ENCODE measurements around the gene SYTL3.

Gene SYTL3

DNA sequence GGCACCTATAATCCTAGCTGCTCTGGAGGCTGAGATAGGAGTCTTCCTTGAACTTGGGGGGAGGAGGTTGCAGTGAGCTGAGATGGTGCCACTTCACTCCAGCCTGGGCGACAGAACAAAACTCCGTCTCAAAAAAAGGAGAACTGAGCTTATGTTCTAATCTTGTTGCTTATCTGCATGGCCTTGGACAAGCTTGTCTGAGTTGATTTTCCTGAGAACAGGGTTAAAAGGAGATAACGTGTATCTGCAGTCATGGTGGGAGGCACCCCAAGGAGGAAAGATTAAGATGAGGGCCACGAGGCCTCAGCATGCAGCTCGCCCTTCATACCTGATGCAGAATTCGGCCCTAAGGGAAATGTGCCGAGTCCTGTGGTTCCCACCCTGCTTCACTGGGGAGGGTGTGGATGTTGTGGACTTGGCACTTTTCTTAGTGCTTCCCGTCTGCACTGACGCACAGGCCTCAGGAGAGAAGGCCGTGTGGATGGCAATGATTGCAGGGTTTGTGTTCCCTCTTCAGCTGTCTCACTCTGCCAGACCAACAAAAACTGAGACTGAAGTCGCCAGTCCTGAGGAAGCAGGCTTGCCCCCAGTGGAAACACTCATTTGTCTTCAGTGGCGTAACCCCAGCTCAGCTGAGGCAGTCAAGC, 113.1 kb downstream of the SYTL3 start:
- H3K27ac ChIP-seq (ENCODE audit: low read depth, low read length, poor library complexity, severe bottlenecking): peak overlapping the region; percentile 4
- H3K36me3 ChIP-seq (ENCODE audit: insufficient read depth, low read length): peaks cover 40% of the 10 kb centered on the region

DNA sequence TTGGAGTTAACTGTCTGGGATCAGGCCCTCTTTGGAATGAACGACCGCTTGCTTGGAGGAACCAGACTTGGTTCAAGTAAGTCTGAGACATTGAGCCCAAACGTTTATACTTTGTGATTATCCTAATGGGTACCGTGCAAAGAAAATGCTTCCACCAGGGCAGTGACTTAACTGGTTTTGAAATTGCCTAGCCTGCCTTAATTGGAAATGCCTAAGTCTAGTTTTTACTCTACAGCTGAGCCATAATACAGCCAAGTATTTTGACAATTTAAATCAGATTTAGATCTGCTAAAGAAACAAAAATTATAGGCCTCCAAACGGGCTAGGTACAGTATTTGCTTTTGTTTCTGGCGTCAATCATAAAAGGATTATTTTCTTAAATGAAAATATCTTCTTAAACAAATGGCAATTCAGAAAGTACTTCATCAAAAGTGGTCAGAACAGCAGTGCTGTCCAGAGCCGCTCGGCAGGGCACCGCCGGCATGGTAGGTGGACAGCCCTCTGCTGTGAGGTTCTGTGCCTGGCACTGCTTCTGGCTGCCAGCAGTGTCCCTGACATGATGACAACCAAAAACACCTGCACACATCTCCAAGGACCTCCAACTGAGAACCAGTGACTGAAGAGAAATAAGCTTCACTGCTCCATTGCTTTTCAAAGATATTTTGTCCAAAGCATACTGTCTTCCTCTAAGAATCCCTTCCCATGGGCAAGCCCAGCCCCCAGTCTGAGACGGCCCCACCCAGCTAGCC, 113.8 kb downstream of the SYTL3 start:
- peaks cover 11% of the 10 kb centered on the region; the same call in 1 of the 2 replicates for H3F3A ChIP-seq (ENCODE audit: insufficient read depth, low read length)
- no peaks in the 10 kb centered on the region for H3K79me2 ChIP-seq (ENCODE audit: insufficient read depth, low read length)
- H3K4me3 ChIP-seq (ENCODE audit: low read depth, low read length, poor library complexity, severe bottlenecking): no peak overlapping the region
- H3K9me3 ChIP-seq (ENCODE audit: low read length): no peaks in the 10 kb centered on the region
- no peaks in the 10 kb centered on the region for H4K20me1 ChIP-seq (ENCODE audit: insufficient read depth, low read length)
- H3K27ac ChIP-seq (ENCODE audit: low read depth, low read length, poor library complexity, severe bottlenecking): peak overlapping the region; percentile 16
- TF ChIP-seq EZH2 (IDR thresholded peaks at IDR 0.05; ENCODE audit: borderline replicate concordance, low read length): no peak
- TF ChIP-seq CTCF (IDR thresholded peaks at IDR 0.05; ENCODE audit: low read length): no peak
- no peak overlapping the region for H3K4me2 ChIP-seq (ENCODE audit: low read length)
- peaks cover 18% of the 10 kb centered on the region for H3K4me1 ChIP-seq (ENCODE audit: insufficient read depth, low read length, severe bottlenecking)
- H3K27me3 ChIP-seq (ENCODE audit: insufficient read depth, low read length): no peaks in the 10 kb centered on the region
- no peak overlapping the region for H2AFZ ChIP-seq (ENCODE audit: low read length)
- H3K9me2 ChIP-seq (ENCODE audit: low read depth, low read length): no peaks in the 10 kb centered on the region
- no peak overlapping the region for H3K9ac ChIP-seq (ENCODE audit: low read length)
- peaks cover 47% of the 10 kb centered on the region for H3K36me3 ChIP-seq (ENCODE audit: insufficient read depth, low read length)

More for the DNA sequence above, 113.1 kb downstream of the SYTL3 start:
- H3K79me2 ChIP-seq (ENCODE audit: insufficient read depth, low read length): no peaks in the 10 kb centered on the region
- no peaks in the 10 kb centered on the region for H3K9me3 ChIP-seq (ENCODE audit: low read length)
- no peak overlapping the region for H3K9ac ChIP-seq (ENCODE audit: low read length)
- peaks cover 18% of the 10 kb centered on the region for H3K4me1 ChIP-seq (ENCODE audit: insufficient read depth, low read length, severe bottlenecking)
- H3K9me2 ChIP-seq (ENCODE audit: low read depth, low read length): no peaks in the 10 kb centered on the region
- TF ChIP-seq EZH2 (IDR thresholded peaks at IDR 0.05; ENCODE audit: borderline replicate concordance, low read length): no peak
- no peak for TF ChIP-seq CTCF (IDR thresholded peaks at IDR 0.05; ENCODE audit: low read length)
- no peak overlapping the region for H3K4me3 ChIP-seq (ENCODE audit: low read depth, low read length, poor library complexity, severe bottlenecking)
- H3F3A ChIP-seq (ENCODE audit: insufficient read depth, low read length): peaks cover 11% of the 10 kb centered on the region; the same call in 1 of the 2 replicates
- no peaks in the 10 kb centered on the region for H3K27me3 ChIP-seq (ENCODE audit: insufficient read depth, low read length)
- H3K4me2 ChIP-seq (ENCODE audit: low read length): no peak overlapping the region
- H4K20me1 ChIP-seq (ENCODE audit: insufficient read depth, low read length): no peaks in the 10 kb centered on the region
- H2AFZ ChIP-seq (ENCODE audit: low read length): no peak overlapping the region

DNA sequence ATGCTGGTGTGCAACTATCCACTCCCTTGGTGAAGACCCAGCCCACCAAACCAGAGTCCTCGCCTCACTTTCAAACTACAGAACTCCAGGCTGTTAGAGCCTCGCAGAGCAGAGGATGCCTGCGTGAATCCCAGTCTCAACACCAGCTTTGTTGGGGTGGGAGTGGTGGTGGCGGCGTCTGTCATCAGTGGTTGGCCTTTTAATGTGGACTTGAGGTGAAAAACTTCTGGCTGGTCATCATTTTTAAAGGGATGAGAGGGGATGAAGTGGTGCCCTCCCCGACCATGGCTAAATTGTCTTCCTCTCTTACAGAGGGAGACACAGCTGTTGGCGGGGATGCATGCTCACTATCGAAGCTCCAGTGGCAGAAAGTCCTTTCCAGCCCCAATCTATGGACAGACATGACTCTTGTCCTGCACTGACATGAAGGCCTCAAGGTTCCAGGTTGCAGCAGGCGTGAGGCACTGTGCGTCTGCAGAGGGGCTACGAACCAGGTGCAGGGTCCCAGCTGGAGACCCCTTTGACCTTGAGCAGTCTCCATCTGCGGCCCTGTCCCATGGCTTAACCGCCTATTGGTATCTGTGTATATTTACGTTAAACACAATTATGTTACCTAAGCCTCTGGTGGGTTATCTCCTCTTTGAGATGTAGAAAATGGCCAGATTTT, 114.5 kb downstream of the SYTL3 start:
- Histone ChIP-seq H3K36me3 (ENCODE audit: insufficient read depth, low read length) (peaks cover 54% of the 10 kb centered on the region), H3K9ac (ENCODE audit: low read length) (no peak overlapping the region), H4K20me1 (ENCODE audit: insufficient read depth, low read length) (no peaks in the 10 kb centered on the region)

More for the DNA sequence above, 114.5 kb downstream of the SYTL3 start:
- Histone ChIP-seq H3K4me3 (ENCODE audit: low read depth, low read length, poor library complexity, severe bottlenecking) (no peak overlapping the region), H3K27me3 (ENCODE audit: insufficient read depth, low read length) (no peaks in the 10 kb centered on the region), H3K4me1 (ENCODE audit: insufficient read depth, low read length, severe bottlenecking) (peaks cover 11% of the 10 kb centered on the region), H3F3A (ENCODE audit: insufficient read depth, low read length) (peaks cover 11% of the 10 kb centered on the region; the same call in 1 of the 2 replicates), H2AFZ (ENCODE audit: low read length) (no peak overlapping the region), H3K27ac (ENCODE audit: low read depth, low read length, poor library complexity, severe bottlenecking) (peak overlapping the region; percentile 16), H3K9me2 (ENCODE audit: low read depth, low read length) (no peaks in the 10 kb centered on the region), H3K4me2 (ENCODE audit: low read length) (no peak overlapping the region), H3K9me3 (ENCODE audit: low read length) (no peaks in the 10 kb centered on the region), H3K79me2 (ENCODE audit: insufficient read depth, low read length) (no peaks in the 10 kb centered on the region)
- TF ChIP-seq CTCF (IDR thresholded peaks at IDR 0.05; ENCODE audit: low read length): no peak
- TF ChIP-seq EZH2 (IDR thresholded peaks at IDR 0.05; ENCODE audit: borderline replicate concordance, low read length): no peak
